Calu3 (cell line): ENCODE results near the gene TPSG1. TPM values are rescaled to one million over a fixed set of nuclear protein-coding genes. Genes with fewer than 3 reads are reported as not detected.
"Not testable (repeated sequence)": the region's sequence is repeated elsewhere in the genome, so short reads cannot be mapped to it uniquely, and the experiment has no call there.

ENCODE experiments used
- BruUV-seq: library from RNA; stranded (reverse); fragments of 400-500 nt; replicated peaks from 2 replicates; lab custom pipeline; 2021; lab: Mats Ljungman, UMichigan
- CTCF ChIA-PET: fragments of 300-600 bp; sonication (Branson Sonifier 250); formaldehyde crosslinking; loops from one replicate; lab custom pipeline; 2022; ENCODE audit warnings: antibody characterized with exemption; lab: Charles Lee
- DNase-seq: peaks from one replicate; pipeline ENCODE4 v3.0.0; 2022
- H3K27ac Mint-ChIP-seq: one replicate; pipeline ENCODE4 v1.8.0; 2022; ENCODE audit warnings: mixed read lengths; ENCODE audit not compliant: unreplicated experiment
- H3K27me3 Mint-ChIP-seq: one replicate; pipeline ENCODE4 v1.8.0; 2022; ENCODE audit warnings: mixed read lengths; ENCODE audit not compliant: unreplicated experiment
- H3K36me3 Mint-ChIP-seq: one replicate; pipeline ENCODE4 v1.8.0; 2022; ENCODE audit warnings: mild to moderate bottlenecking, moderate library complexity, mixed read lengths; ENCODE audit not compliant: insufficient read depth, unreplicated experiment
- H3K4me1 Mint-ChIP-seq: one replicate; pipeline ENCODE4 v1.8.0; 2022; ENCODE audit warnings: mild to moderate bottlenecking, low read depth, mixed read lengths; ENCODE audit not compliant: unreplicated experiment
- H3K4me3 Mint-ChIP-seq: one replicate; pipeline ENCODE4 v1.8.0; 2022; ENCODE audit warnings: mild to moderate bottlenecking, low read depth, moderate library complexity, mixed read lengths; ENCODE audit not compliant: unreplicated experiment
- H3K9me3 Mint-ChIP-seq: one replicate; pipeline ENCODE4 v1.8.0; 2022; ENCODE audit warnings: low read depth, mixed read lengths; ENCODE audit not compliant: unreplicated experiment
- CTCF ChIP-seq: fragments of 200-600 bp; IDR thresholded peaks from one replicate; pipeline ENCODE4 v1.8.0; 2022; ENCODE audit warnings: antibody characterized with exemption; ENCODE audit not compliant: unreplicated experiment
- intact Hi-C: fragments of 100-400 bp; cut with micrococcal nuclease; formaldehyde crosslinking; loops from one replicate; pipeline ENCODE4 v1.10.0; 2022; ENCODE audit not compliant: unreplicated experiment
- total RNA-seq: library from RNA; stranded (reverse); gene quantifications from 2 replicates; pipeline ENCODE4 v1.2.3, GENCODE V29; 2022

Gene TPSG1
- total RNA-seq, 1 experiment from 2014 or later = not detected

GRCh38 chr16:1247903-1248537, 23.0 kb upstream of the TPSG1 start:
- H3K4me1 Mint-ChIP-seq, H3K4me3 Mint-ChIP-seq, H3K9me3 Mint-ChIP-seq, H3K27ac Mint-ChIP-seq, intact Hi-C loops, H3K36me3 Mint-ChIP-seq, BruUV-seq, DNase-seq: not testable (repeated sequence)
- peaks cover 45% of the 10 kb centered on the region for H3K27me3 Mint-ChIP-seq
- CTCF ChIA-PET = interaction anchor here (1.2 kb wide), 1 partner anchor 29 kb away, joined by 3 read pairs; no protein-coding TSS in a partner anchor

GRCh38 chr16:1245452-1246020, 20.5 kb upstream of the TPSG1 start:
- H3K27ac Mint-ChIP-seq = no peak overlapping the region
- no peak overlapping the region for H3K4me3 Mint-ChIP-seq
- no peaks in the 10 kb centered on the region for H3K4me1 Mint-ChIP-seq
- no peaks in the 10 kb centered on the region for H3K36me3 Mint-ChIP-seq
- DNase-seq = no peak
- no peak for TF ChIP-seq CTCF
- no TSS peak for BruUV-seq
- intact Hi-C loops = no loop called here
- H3K9me3 Mint-ChIP-seq = no peaks in the 10 kb centered on the region
- CTCF ChIA-PET = interaction anchor here (0.8 kb wide), 1 partner anchor 84 kb away, joined by 4 read pairs; no protein-coding TSS in a partner anchor
- peaks cover 47% of the 10 kb centered on the region for H3K27me3 Mint-ChIP-seq

GRCh38 chr16:1244881-1245280, 19.8 kb upstream of the TPSG1 start:
- no peak overlapping the region for H3K27ac Mint-ChIP-seq
- H3K4me1 Mint-ChIP-seq = no peaks in the 10 kb centered on the region
- peaks cover 47% of the 10 kb centered on the region for H3K27me3 Mint-ChIP-seq
- peak; percentile 31 for DNase-seq
- BruUV-seq = no TSS peak
- H3K9me3 Mint-ChIP-seq = no peaks in the 10 kb centered on the region
- TF ChIP-seq CTCF = no peak
- CTCF ChIA-PET = interaction anchor here (0.8 kb wide), 1 partner anchor 85 kb away, joined by 4 read pairs; no protein-coding TSS in a partner anchor
- H3K36me3 Mint-ChIP-seq = no peaks in the 10 kb centered on the region
- H3K4me3 Mint-ChIP-seq = no peak overlapping the region
- intact Hi-C loops = no loop called here

- DNase-seq, H3K36me3 Mint-ChIP-seq, H3K4me1 Mint-ChIP-seq, H3K4me3 Mint-ChIP-seq, H3K9me3 Mint-ChIP-seq, intact Hi-C loops, BruUV-seq, H3K27ac Mint-ChIP-seq: not testable (repeated sequence)
- CTCF ChIA-PET = interaction anchor here (0.8 kb wide), 1 partner anchor 85 kb away, joined by 4 read pairs; no protein-coding TSS in a partner anchor
- peaks cover 49% of the 10 kb centered on the region for H3K27me3 Mint-ChIP-seq
Measured at GRCh38 chr16:1243907-1244850, 19.1 kb upstream of the TPSG1 start.

- H3K36me3 Mint-ChIP-seq, DNase-seq, intact Hi-C loops, BruUV-seq, H3K9me3 Mint-ChIP-seq, H3K4me1 Mint-ChIP-seq, H3K4me3 Mint-ChIP-seq, H3K27ac Mint-ChIP-seq, CTCF ChIA-PET: not testable (repeated sequence)
- H3K27me3 Mint-ChIP-seq = peaks cover 57% of the 10 kb centered on the region
Measured at GRCh38 chr16:1243363-1243762, 18.3 kb upstream of the TPSG1 start.

- H3K36me3 Mint-ChIP-seq, DNase-seq, CTCF ChIA-PET, H3K9me3 Mint-ChIP-seq, H3K4me1 Mint-ChIP-seq, H3K4me3 Mint-ChIP-seq, H3K27ac Mint-ChIP-seq, BruUV-seq, intact Hi-C loops: not testable (repeated sequence)
- H3K27me3 Mint-ChIP-seq = peaks cover 43% of the 10 kb centered on the region
Measured at GRCh38 chr16:1241081-1241480, 16.0 kb upstream of the TPSG1 start.

- DNase-seq = peak; percentile 0
- H3K4me3 Mint-ChIP-seq, intact Hi-C loops, CTCF ChIA-PET, BruUV-seq, H3K9me3 Mint-ChIP-seq, H3K27ac Mint-ChIP-seq, H3K36me3 Mint-ChIP-seq, H3K4me1 Mint-ChIP-seq: not testable (repeated sequence)
- peaks cover 37% of the 10 kb centered on the region for H3K27me3 Mint-ChIP-seq
Measured at GRCh38 chr16:1240436-1240835, 15.4 kb upstream of the TPSG1 start, which contains the start of gene TPSAB1. TSS of gene TPSAB1 (plus strand) at chr16:1240705. CDS start at chr16:1240939, 234 bp downstream.
